Prostate gland (tissue), 2 donors: ENCODE results near the gene NPEPPS. TPM values are rescaled to one million over a fixed set of nuclear protein-coding genes. Genes with fewer than 3 reads are reported as not detected.

Experiments used
- DNase-seq: peaks from one replicate; pipeline ENCODE4 v3.0.0-alpha.2; 2019; ENCODE audit warnings: low spot score
- H3K27ac ChIP-seq, 2 donors: fragments of 200-600 bp; sonication (generic); 2 replicates each; pipeline ENCODE4 v1.5.1; 2017 to 2019
- H3K27me3 ChIP-seq: fragments of 200-600 bp; sonication (generic); replicated peaks from 2 replicates; pipeline ENCODE4 v1.5.1; 2019; ENCODE audit not compliant: insufficient read depth
- H3K36me3 ChIP-seq, 2 donors: fragments of 200-600 bp; sonication (generic); 1 replicate in 1 of 2; 2 replicates in 1 of 2; pipeline versions ENCODE4 v1.5.1 to v1.8.1; 2017 to 2019
- H3K4me1 ChIP-seq: fragments of 200-600 bp; sonication (generic); replicated peaks from 2 replicates; pipeline ENCODE4 v1.5.1; 2019
- H3K4me3 ChIP-seq, 2 donors: fragments of 200-600 bp; sonication (generic); 2 replicates each; pipeline ENCODE4 v1.5.1; 2017 to 2019
- H3K9me3 ChIP-seq: fragments of 200-600 bp; sonication (generic); 2 replicates; pipeline ENCODE4 v1.5.1; 2017
- POLR2A ChIP-seq: fragments of 450-650 bp; IDR thresholded peaks from one replicate; pipeline ENCODE4 v1.6.1; 2016; ENCODE audit warnings: antibody characterized with exemption, mild to moderate bottlenecking
- POLR2AphosphoS5 ChIP-seq: sonication (generic); formaldehyde crosslinking; IDR thresholded peaks from one replicate; pipeline ENCODE4 v1.6.1; 2017; ENCODE audit warnings: antibody characterized with exemption
- WGBS: methylation state at CpG from one replicate; pipeline ENCODE4 v1.1.5; 2018; 5-methylcytosine and 5-hydroxymethylcytosine counted together
- intact Hi-C: fragments of 100-400 bp; cut with DNase I; formaldehyde crosslinking; loops from one replicate; pipeline ENCODE4 v1.14.2; 2022
- total RNA-seq, 2 donors: library from RNA; depleted of rRNA; stranded (reverse); fragments of >200 nt; gene quantifications; one replicate each; pipeline ENCODE4 v1.1.0, GENCODE V29; 2016
- TF ChIP-seq, protein P1 (sequence below), 4 experiments: fragments of 200-600 bp in 2 of 4; fragments of 450-650 bp in 2 of 4; sonication (generic) in 2 of 4; IDR thresholded peaks; 1 replicate in 3 of 4; 2 replicates in 1 of 4; pipeline ENCODE4 v1.5.1; 2016 to 2019; ENCODE audit warnings: antibody characterized with exemption in 4 of 4, mild to moderate bottlenecking in 2 of 4, moderate library complexity in 2 of 4

The NPEPPS gene
- total RNA-seq, 2 donors from 2014 or later = 67.1 to 70.4 TPM

DNA sequence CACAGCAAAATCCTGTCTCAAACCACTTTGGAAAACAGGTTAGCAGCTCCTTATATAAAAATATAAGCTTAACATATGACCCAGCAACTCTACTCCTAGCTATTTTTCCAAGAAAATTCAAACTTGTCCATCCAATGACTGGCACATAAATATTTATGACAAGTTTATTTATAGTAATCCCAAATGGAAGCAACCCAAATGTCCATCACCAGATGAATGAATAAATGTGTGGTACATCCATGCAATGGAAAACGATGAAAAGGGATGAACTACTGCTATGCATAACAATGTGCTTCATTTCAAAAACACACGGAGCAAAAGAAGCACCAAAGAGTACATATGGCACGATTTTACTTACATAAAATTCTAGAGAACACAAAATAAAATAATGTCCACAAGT lies 109.2 kb downstream of the NPEPPS start:
- 84% methylated on average over 3 of the region's 3 CpGs for whole genome bisulfite sequencing
- no peak for DNase-seq

GRCh38 chr17:47641202-47641601 lies 110.3 kb downstream of the NPEPPS start:
- Histone ChIP-seq H3K36me3 (no peaks in the 10 kb centered on the region), H3K9me3 (no peaks in the 10 kb centered on the region), H3K4me1 (no peaks in the 10 kb centered on the region), H3K27me3 (no peaks in the 10 kb centered on the region), H3K27ac (no peak overlapping the region), H3K4me3 (no peak overlapping the region)
- intact Hi-C loops = no loop called here
- 63% methylated on average over 4 of the region's 4 CpGs for WGBS
- TF ChIP-seq, protein P1, sequence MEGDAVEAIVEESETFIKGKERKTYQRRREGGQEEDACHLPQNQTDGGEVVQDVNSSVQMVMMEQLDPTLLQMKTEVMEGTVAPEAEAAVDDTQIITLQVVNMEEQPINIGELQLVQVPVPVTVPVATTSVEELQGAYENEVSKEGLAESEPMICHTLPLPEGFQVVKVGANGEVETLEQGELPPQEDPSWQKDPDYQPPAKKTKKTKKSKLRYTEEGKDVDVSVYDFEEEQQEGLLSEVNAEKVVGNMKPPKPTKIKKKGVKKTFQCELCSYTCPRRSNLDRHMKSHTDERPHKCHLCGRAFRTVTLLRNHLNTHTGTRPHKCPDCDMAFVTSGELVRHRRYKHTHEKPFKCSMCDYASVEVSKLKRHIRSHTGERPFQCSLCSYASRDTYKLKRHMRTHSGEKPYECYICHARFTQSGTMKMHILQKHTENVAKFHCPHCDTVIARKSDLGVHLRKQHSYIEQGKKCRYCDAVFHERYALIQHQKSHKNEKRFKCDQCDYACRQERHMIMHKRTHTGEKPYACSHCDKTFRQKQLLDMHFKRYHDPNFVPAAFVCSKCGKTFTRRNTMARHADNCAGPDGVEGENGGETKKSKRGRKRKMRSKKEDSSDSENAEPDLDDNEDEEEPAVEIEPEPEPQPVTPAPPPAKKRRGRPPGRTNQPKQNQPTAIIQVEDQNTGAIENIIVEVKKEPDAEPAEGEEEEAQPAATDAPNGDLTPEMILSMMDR (IDR thresholded peaks at IDR 0.05) = no peak
- TF ChIP-seq POLR2A = no peak
- TF ChIP-seq POLR2AphosphoS5 = no peak
- DNase-seq = no peak

More for the DNA sequence above, 109.2 kb downstream of the NPEPPS start:
- no peaks in the 10 kb centered on the region for H3K27me3 ChIP-seq
- H3K36me3 ChIP-seq = no peaks in the 10 kb centered on the region
- no peaks in the 10 kb centered on the region for H3K9me3 ChIP-seq
- TF ChIP-seq POLR2AphosphoS5 (no peak), POLR2A (no peak)
- TF ChIP-seq, protein P1 (IDR thresholded peaks at IDR 0.05) = no peak
- H3K4me1 ChIP-seq = no peaks in the 10 kb centered on the region
- intact Hi-C loops = no loop called here
- no peak overlapping the region for H3K4me3 ChIP-seq
- H3K27ac ChIP-seq = no peak overlapping the region

DNA sequence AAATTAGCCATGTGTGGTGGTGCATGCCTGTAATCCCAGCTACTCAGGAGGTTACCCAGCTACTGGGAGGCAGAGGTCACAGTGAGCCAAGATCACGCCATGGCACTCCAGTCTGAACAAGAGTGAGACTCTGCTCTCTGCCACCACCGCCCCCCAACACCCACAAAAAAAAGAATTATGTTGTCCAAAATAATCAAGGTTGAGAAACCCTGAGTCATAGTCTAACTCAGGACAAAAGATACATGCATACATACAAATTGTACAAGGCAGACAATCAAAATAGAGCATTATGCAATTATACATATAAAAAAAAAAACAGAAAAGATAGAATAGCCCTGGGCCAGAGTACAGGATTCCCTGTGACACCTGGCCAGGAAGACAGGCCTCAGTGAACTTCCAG lies 112.2 kb downstream of the NPEPPS start:
- Histone ChIP-seq H3K27me3 (no peaks in the 10 kb centered on the region), H3K4me3 (no peak overlapping the region), H3K36me3 (no peaks in the 10 kb centered on the region), H3K4me1 (no peaks in the 10 kb centered on the region), H3K27ac (no peak overlapping the region), H3K9me3 (no peaks in the 10 kb centered on the region)
- no peak for DNase-seq
- intact Hi-C loops = no loop called here
- 95% methylated on average over 2 of the region's 2 CpGs for WGBS
- TF ChIP-seq POLR2AphosphoS5 (no peak), POLR2A (no peak)
- TF ChIP-seq, protein P1 (IDR thresholded peaks at IDR 0.05) = no peak

DNA sequence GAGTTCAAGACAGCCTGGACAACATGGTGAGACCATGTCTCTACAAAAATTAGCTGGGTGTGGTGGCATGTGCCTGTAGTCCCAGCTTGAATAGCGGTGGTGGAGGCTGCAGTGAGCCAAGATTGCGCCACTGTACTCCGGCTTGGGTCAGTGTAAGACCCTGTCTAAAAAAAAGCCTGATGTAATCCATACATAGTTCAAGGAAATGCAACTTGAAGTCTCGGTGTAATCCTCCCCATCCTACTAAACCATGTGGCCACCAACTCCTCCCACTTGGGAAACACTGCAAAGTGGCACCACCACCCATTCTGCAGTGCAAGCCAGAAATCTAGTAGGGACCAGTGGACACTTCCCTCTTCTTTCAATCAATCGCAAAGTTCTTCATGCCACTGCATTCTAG lies 113.4 kb downstream of the NPEPPS start:
- TF ChIP-seq POLR2AphosphoS5 (no peak), POLR2A (no peak)
- TF ChIP-seq, protein P1 (IDR thresholded peaks at IDR 0.05) = no peak
- 88% methylated on average over 5 of the region's 5 CpGs for WGBS
- no peak for DNase-seq

DNA sequence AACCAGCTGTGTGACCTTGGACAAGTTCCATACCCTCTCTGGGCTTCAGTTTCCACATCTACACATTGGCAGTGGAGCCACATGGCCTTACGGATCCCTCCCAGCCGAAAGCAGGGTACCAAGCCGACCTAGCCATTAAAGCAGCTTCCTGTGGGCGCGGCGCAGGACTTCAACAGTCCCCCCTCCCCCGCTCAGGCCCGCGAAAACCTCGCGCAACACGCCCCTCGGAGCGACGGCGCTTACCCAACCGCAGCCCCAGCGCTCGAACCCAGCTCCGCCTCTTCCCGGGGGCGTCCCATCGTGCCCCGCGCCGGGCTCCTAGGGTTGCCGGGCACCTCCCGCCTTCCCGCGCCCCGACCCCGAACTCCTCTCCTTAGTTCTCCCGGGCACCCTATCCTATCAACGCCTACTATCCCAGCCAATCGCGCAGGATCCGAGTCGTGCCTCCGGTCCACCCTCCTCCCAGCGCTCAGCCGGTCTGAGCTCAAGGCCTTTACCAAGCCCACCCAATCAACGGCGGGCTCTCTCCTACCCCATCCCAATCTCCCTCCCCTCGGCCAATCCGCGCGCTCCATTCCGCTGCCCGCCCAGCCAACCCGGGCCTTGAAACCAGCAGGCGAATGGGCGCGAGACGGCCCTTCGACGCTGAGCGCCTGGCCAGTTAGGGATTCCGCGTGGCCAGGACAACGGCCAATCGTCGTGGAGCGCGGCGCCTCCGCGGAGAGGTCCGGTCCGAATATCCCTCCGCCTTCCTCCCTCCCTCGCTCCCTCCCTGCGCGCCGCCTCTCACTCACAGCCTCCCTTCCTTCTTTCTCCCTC lies 118.5 kb downstream of the NPEPPS start, which contains the start of gene KPNB1:
KPNB1 (plus strand) TSS at position 767 of the 819 bp plus-strand sequence. CDS start 326 bp downstream, outside the sequence.
- Histone ChIP-seq H3K36me3 (peaks cover 0 to 2% of the 10 kb centered on the region in 2 donors), H3K4me3 (peak within 1 kb of the TSS; percentile 69 to 96), H3K9me3 (no peaks in the 10 kb centered on the region), H3K27me3 (no peaks in the 10 kb centered on the region), H3K4me1 (peaks cover 4% of the 10 kb centered on the region), H3K27ac (peak within 1 kb of the TSS; percentile 94 to 96)
- peak; percentile 100 for DNase-seq
- intact Hi-C loops = no loop called here
- 0% methylated on average over 74 of the region's 74 CpGs for WGBS
- TF ChIP-seq POLR2A = peak; percentile 43
- TF ChIP-seq POLR2AphosphoS5 = peak; percentile 94
- TF ChIP-seq, protein P1 (IDR thresholded peaks at IDR 0.05) = peak in 1 of 4 experiments; percentile 6

More for the DNA sequence above, 113.4 kb downstream of the NPEPPS start:
- intact Hi-C loops = no loop called here
- H3K27ac ChIP-seq = no peak overlapping the region
- no peaks in the 10 kb centered on the region for H3K36me3 ChIP-seq
- no peaks in the 10 kb centered on the region for H3K27me3 ChIP-seq
- H3K9me3 ChIP-seq = no peaks in the 10 kb centered on the region
- peaks cover 4% of the 10 kb centered on the region for H3K4me1 ChIP-seq
- H3K4me3 ChIP-seq = no peak overlapping the region
